Activated gamma-delta T cell treated with Interleukin-2 at 50 U/mL for 16 hours (primary cell): ENCODE results near the gene DPP10.

ENCODE experiments used
- DNase-seq: peaks from one replicate; pipeline ENCODE4 v3.0.0-alpha.2; 2020

Gene DPP10

GRCh38 chr2:114610677-114611076, 168.2 kb downstream of the DPP10 start:
- no peak for DNase-seq

GRCh38 chr2:114614592-114614991, 172.2 kb downstream of the DPP10 start:
- no peak for DNase-seq

GRCh38 chr2:114628481-114628880, 186.0 kb downstream of the DPP10 start:
- no peak for DNase-seq

- no peak for DNase-seq
Observed at GRCh38 chr2:114631146-114631545, 188.7 kb downstream of the DPP10 start.

- DNase-seq, result no peak
Observed at GRCh38 chr2:114642166-114642770, 199.8 kb downstream of the DPP10 start.

GRCh38 chr2:114642988-114643553, 200.6 kb downstream of the DPP10 start:
- no peak for DNase-seq

- no peak for DNase-seq
Observed at GRCh38 chr2:114651933-114652332, 209.5 kb downstream of the DPP10 start.

GRCh38 chr2:114659880-114660279, 217.4 kb downstream of the DPP10 start:
- no peak for DNase-seq

GRCh38 chr2:114661971-114662939, 219.8 kb downstream of the DPP10 start:
- DNase-seq, result no peak

- no peak for DNase-seq
Observed at GRCh38 chr2:114668415-114668814, 226.0 kb downstream of the DPP10 start.

GRCh38 chr2:114683251-114683650, 240.8 kb downstream of the DPP10 start:
- DNase-seq, result no peak

- DNase-seq, result no peak
Observed at GRCh38 chr2:114684403-114684802, 242.0 kb downstream of the DPP10 start.

- DNase-seq, result no peak
Observed at GRCh38 chr2:114685102-114685501, 242.7 kb downstream of the DPP10 start.

- DNase-seq, result no peak
Observed at GRCh38 chr2:114688241-114688640, 245.8 kb downstream of the DPP10 start.

GRCh38 chr2:114698520-114698919, 256.1 kb downstream of the DPP10 start:
- no peak for DNase-seq

GRCh38 chr2:114699423-114699944, 257.0 kb downstream of the DPP10 start:
- no peak for DNase-seq

GRCh38 chr2:114700440-114700839, 258.0 kb downstream of the DPP10 start:
- no peak for DNase-seq

GRCh38 chr2:114709936-114710850, 267.8 kb downstream of the DPP10 start:
- no peak for DNase-seq

- DNase-seq, result no peak
Observed at GRCh38 chr2:114714313-114714712, 271.9 kb downstream of the DPP10 start.

- no peak for DNase-seq
Observed at GRCh38 chr2:114717049-114717448, 274.6 kb downstream of the DPP10 start.

- DNase-seq, result no peak
Observed at GRCh38 chr2:114724454-114724853, 282.0 kb downstream of the DPP10 start.

GRCh38 chr2:114727012-114727411, 284.6 kb downstream of the DPP10 start:
- DNase-seq, result no peak

GRCh38 chr2:114728372-114728771, 285.9 kb downstream of the DPP10 start:
- DNase-seq, result no peak
